Tongue (tissue), 2 donors: ENCODE measurements around the gene NHSL2. TPM values are rescaled to one million over a fixed set of nuclear protein-coding genes. Genes with fewer than 3 reads are reported as not detected.
A peak's percentile ranks its signal among the peaks of the same experiment; 100 is the strongest.
"Not testable (repeated sequence)": the region's sequence is repeated elsewhere in the genome, so short reads cannot be mapped to it uniquely, and the experiment has no call there.

Source experiments
- DNase-seq: peaks from one replicate; pipeline ENCODE4 v3.0.0-alpha.2; 2015
- total RNA-seq: library from RNA; depleted of rRNA; stranded (reverse); fragments of >200 nt; gene quantifications from one replicate; pipeline ENCODE4 v1.2.3, GENCODE V29; 2014

NHSL2 gene
- total RNA-seq, 1 donor from 2014 or later: 10.2 TPM

DNA sequence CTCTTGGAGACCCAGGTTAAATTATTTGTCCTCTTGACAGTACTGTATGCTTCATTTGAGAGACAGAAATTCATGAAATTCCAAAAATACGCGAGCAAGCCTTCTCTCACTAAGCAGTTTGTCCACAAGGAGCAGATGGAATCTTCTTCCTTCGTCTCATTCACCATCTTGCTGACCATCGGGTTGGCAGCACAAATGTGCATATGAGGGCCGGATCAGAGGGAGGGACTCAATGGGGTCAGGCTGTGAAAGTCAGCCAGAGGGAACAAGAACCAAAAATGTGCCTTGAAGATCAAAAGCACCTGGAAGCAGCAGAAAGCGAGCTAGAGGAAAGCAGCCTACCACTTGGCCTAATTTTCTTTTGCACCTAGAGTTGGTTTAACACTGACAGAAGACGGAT lies 16.4 kb downstream of the NHSL2 start:
- no peak for DNase-seq

- DNase-seq: no peak
These were observed 18.2 kb downstream of the NHSL2 start for GRCh38 chrX:71928856-71929255.

DNA sequence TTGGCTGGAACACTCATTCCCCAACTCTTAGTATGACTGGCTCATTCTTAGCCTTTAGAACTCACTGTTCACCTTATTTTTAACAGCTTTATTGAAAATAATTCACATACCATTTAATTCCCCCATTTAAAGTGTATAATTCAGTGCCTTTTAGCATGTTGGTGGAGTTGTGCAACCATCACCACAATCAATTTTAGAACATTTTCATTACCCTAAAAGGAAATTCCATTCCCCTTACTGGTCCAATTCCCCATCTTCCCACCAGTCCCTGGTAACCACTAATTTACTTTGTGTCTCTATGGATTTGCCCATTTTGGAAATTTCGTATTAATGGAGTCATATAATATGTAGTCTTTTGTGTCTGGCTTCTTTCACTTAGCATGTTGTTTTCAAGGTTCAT lies 19.7 kb downstream of the NHSL2 start:
- DNase-seq: no peak

DNA sequence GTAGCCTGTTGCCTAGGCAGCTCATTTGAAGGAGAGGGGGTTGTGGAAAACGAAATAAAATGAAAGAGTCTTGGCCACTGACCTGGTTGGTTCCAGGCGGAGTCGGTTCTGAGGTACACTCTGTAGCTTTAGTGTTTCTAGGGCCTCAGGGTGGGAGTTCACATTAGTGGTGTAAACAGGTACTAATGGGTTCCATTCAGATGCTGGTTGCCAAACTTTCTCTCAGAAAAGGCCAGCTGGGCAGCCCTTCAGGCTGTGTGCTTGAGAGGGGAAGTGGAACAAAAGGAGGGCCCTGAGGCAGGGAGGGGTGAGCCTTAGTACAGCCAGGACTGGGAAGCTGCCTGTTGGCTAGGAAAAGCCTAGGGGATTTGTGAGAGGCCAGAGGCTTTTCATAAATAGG lies 24.8 kb downstream of the NHSL2 start:
- DNase-seq: peak; percentile 44

- DNase-seq: no peak
These were observed 26.0 kb downstream of the NHSL2 start for GRCh38 chrX:71936632-71937031.

GRCh38 chrX:71938371-71938770 lies 27.7 kb downstream of the NHSL2 start:
- DNase-seq: no peak

GRCh38 chrX:71941145-71941544 lies 30.5 kb downstream of the NHSL2 start:
- DNase-seq: no peak

DNA sequence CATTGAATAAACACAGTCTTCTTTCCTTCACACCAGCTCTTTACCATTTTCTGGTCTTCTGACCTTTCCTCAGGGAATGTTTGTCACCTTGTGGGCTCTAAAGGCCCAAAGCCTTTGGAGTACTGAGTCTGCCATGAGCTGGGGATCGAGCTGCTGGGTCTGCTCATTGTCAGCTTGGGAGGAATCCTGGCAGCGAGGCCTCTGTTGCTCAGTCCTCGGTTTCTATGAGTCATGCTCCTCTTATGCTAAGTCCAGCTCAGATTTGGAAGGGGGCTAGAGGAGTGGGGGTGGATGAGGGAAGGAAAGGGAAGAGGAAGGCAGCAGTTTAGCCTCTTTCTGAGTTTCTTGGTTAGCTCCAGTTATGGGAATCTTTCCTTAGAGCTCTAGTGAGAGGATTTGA lies 31.1 kb downstream of the NHSL2 start:
- peak; percentile 75 for DNase-seq

GRCh38 chrX:71944369-71944768 lies 33.7 kb downstream of the NHSL2 start:
- DNase-seq: no peak

- DNase-seq: peak; percentile 27
These were observed 34.7 kb downstream of the NHSL2 start for GRCh38 chrX:71945237-71945805.

GRCh38 chrX:71949363-71949762 lies 38.7 kb downstream of the NHSL2 start:
- DNase-seq: no peak

GRCh38 chrX:71949844-71950445 lies 39.3 kb downstream of the NHSL2 start:
- no peak for DNase-seq

- no peak for DNase-seq
These were observed 42.7 kb downstream of the NHSL2 start for GRCh38 chrX:71953391-71953790.

DNA sequence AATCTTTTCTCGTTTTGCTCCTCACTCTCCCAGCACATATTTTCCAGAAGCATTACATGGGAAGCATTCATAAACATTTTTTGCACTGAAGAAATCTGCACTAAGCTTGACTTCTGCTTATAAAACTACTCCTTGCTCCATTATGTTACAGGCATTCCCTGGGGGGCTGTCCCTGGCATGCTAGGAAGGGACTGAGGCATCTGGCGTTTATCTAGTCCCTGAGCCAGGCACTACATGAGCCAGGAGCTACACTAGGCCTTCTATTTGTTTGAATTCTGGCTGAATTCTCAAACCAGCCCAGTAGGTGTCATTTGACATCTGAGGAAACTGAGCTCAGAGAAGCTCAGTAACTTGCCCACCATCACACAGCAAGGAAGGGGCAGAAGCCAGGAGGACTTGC lies 43.3 kb downstream of the NHSL2 start:
- DNase-seq: no peak

DNA sequence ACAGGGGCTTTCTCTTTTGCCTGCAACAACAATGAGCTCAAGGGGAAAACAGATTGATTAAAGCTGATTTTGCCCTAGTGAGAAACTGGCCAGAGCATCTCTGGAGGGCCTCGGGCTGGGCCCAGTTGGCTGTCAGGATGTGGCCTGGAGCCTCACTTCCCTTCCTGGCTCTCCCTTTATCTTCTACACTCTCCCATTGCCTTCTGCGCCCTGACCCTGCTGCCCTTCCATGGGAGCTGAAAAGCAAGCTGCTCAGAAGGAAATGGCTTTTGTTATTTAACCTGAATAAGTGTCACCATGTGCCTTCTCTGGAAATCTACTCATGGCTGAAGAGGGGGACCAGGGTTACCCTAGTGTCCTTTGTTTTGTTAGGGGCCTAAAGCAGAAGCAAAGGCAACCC lies 43.8 kb downstream of the NHSL2 start:
- no peak for DNase-seq

GRCh38 chrX:71955530-71956120 lies 45.0 kb downstream of the NHSL2 start:
- no peak for DNase-seq

DNA sequence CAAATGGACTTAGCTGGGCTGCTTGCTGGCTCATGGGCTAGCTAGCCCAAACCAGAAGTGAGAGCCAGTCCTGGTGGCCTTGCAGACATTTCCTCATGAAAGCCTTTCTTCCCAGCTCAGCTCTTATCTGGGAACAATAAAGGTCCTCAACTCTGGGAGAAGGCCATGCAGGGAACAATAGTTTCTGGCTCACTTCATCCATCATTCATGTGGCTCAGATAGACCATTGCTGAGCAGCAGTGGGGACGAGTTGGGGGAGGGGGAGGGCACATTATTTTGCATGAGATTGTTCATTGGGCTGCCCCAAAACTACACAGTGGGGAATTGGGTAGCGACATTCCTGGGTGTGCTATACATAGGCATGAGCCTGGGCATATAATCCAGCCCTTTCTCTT lies 47.6 kb downstream of the NHSL2 start:
- DNase-seq: no peak

DNA sequence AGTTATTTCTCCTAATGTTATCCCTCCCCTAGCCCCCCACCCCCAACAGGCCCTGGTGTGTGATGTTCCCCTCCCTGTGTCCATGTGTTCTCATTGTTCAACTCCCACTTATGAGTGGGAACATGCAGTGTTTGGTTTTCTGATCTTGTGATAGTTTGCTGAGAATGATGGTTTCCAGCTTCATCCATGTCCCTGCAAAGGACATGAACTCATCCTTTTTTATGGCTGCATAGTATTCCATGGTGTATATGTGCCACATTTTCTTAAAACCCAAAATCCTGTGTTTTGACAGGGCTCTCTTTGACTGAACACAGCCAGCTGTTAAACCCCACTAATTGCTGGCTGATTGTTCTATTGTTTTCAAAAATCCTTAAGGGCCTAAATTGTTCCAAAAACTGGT lies 53.5 kb downstream of the NHSL2 start:
- DNase-seq: not testable (repeated sequence)

DNA sequence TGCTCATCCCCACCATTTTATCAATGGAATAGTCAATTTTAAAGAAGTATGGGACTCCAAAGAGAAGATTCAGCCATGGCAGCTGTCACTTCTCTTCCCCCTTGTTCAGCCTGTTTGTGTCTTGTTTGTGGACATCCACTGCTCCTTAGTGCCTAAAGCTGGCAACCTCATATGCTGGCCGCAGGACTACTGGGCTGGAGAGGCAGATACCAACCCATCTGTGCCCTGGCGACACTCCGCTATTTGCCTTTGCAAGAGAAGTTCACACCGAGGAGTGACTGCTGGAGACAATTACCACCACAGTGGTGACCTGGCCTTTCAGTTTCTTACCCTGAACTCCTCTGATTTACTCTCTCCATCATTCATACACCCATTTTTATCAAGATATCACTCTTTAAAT lies 64.3 kb downstream of the NHSL2 start:
- no peak for DNase-seq

DNA sequence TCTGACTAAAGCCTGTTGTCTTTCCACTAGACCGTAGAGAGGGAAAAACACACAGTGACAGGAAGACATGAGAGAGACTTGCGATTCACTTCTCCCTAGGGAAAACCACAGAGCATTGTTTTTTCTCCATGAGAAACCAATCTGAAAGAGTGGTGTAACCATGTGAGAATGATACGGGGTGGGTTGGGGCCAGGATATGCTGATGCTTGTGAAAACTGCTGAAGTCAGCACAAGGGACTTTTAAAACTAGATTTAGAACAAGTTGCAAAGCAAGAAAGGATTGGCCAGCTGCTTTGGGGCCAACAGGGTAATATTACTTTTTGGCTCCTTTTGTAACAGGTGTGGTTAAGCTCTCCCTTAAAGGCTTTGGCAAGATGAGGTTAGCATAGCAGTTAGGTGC lies 66.1 kb downstream of the NHSL2 start:
- DNase-seq: peak; percentile 45

DNA sequence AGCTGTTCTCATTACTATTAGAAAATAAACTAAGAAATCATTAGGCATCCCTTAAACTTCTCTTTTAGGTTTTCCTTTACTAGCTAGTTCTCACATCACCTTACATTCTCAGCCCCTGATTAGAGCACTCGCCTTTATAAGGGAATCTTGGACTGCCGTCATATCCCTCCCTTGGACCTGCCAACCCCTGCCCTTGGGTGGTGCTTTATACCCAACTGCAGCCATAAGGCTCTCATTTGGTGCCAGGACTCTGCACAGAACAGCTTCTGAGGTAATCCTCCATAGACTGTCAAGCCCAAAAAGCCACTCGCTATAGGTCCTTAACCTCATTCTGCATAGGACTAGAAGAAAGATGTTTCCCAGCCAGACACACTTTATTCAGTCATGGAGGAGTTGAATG lies 67.5 kb downstream of the NHSL2 start:
- DNase-seq: no peak

- DNase-seq: no peak
These were observed 79.3 kb downstream of the NHSL2 start for GRCh38 chrX:71989768-71990426.

- no peak for DNase-seq
These were observed 79.9 kb downstream of the NHSL2 start for GRCh38 chrX:71990518-71990917.

- DNase-seq: no peak
These were observed 80.5 kb downstream of the NHSL2 start for GRCh38 chrX:71991164-71991563.
